Fibroblast of the aortic adventitia (primary cell): Measurements from ENCODE around the gene LASP1NB.

Experiments used
- DNase-seq: peaks from one replicate; pipeline ENCODE4 v3.0.0-alpha.2; 2010; ENCODE audit warnings: low read depth
- H3K4me3 ChIP-seq: 2 replicates; pipeline ENCODE4 v1.5.1; 2011; ENCODE audit warnings: low read depth, mild to moderate bottlenecking, control low read depth, low read length, moderate library complexity
- CTCF ChIP-seq: IDR thresholded peaks from 2 replicates; pipeline ENCODE4 v1.5.1; 2011; ENCODE audit warnings: mild to moderate bottlenecking, low read length, control low read depth, inconsistent platforms; ENCODE audit not compliant: insufficient read depth

Gene LASP1NB

GRCh38 chr17:38883592-38884526 lies 41.6 kb upstream of the LASP1NB start:
- TF ChIP-seq CTCF = no peak
- no peak overlapping the region for H3K4me3 ChIP-seq
- no peak for DNase-seq

- DNase-seq = no peak
- H3K4me3 ChIP-seq = no peak overlapping the region
- no peak for TF ChIP-seq CTCF
Observed at GRCh38 chr17:38885044-38885727, 40.2 kb upstream of the LASP1NB start.

- no peak for TF ChIP-seq CTCF
- DNase-seq = peak; percentile 39
- no peak overlapping the region for H3K4me3 ChIP-seq
Observed at GRCh38 chr17:38885728-38886642, 39.4 kb upstream of the LASP1NB start.

GRCh38 chr17:38886643-38887010 lies 38.8 kb upstream of the LASP1NB start:
- no peak overlapping the region for H3K4me3 ChIP-seq
- DNase-seq = no peak
- no peak for TF ChIP-seq CTCF

- DNase-seq = no peak
- no peak for TF ChIP-seq CTCF
- H3K4me3 ChIP-seq = no peak overlapping the region
Observed at GRCh38 chr17:38888842-38889241, 36.6 kb upstream of the LASP1NB start.

- DNase-seq = no peak
- H3K4me3 ChIP-seq = no peak overlapping the region
- TF ChIP-seq CTCF = no peak
Observed at GRCh38 chr17:38889745-38890409, 35.5 kb upstream of the LASP1NB start.
